ENCODE results near the gene RIC1. TPM values are rescaled to one million over a fixed set of nuclear protein-coding genes. Genes with fewer than 3 reads are reported as not detected.
"Not testable (repeated sequence)": the region's sequence is repeated elsewhere in the genome, so short reads cannot be mapped to it uniquely, and the experiment has no call there.

RIC1 gene, protein sequence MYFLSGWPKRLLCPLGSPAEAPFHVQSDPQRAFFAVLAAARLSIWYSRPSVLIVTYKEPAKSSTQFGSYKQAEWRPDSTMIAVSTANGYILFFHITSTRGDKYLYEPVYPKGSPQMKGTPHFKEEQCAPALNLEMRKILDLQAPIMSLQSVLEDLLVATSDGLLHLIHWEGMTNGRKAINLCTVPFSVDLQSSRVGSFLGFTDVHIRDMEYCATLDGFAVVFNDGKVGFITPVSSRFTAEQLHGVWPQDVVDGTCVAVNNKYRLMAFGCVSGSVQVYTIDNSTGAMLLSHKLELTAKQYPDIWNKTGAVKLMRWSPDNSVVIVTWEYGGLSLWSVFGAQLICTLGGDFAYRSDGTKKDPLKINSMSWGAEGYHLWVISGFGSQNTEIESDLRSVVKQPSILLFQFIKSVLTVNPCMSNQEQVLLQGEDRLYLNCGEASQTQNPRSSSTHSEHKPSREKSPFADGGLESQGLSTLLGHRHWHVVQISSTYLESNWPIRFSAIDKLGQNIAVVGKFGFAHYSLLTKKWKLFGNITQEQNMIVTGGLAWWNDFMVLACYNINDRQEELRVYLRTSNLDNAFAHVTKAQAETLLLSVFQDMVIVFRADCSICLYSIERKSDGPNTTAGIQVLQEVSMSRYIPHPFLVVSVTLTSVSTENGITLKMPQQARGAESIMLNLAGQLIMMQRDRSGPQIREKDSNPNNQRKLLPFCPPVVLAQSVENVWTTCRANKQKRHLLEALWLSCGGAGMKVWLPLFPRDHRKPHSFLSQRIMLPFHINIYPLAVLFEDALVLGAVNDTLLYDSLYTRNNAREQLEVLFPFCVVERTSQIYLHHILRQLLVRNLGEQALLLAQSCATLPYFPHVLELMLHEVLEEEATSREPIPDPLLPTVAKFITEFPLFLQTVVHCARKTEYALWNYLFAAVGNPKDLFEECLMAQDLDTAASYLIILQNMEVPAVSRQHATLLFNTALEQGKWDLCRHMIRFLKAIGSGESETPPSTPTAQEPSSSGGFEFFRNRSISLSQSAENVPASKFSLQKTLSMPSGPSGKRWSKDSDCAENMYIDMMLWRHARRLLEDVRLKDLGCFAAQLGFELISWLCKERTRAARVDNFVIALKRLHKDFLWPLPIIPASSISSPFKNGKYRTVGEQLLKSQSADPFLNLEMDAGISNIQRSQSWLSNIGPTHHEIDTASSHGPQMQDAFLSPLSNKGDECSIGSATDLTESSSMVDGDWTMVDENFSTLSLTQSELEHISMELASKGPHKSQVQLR (N-terminal part only)
- 37.7 TPM for polyA plus RNA-seq (ENCODE audit: insufficient read length)
- long read RNA-seq, donor 1, partial matches to known transcripts, result 0 of 1 reads
- long read RNA-seq, donor 1, other reads (novel, unspliced or antisense), result 0 of 1 reads
- long read RNA-seq, donor 2, result 0 reads
- long read RNA-seq, donor 3, partial matches to known transcripts, result 0 of 1 reads
- long read RNA-seq, donor 3, other reads (novel, unspliced or antisense), result 0 of 1 reads
- long read RNA-seq, donor 4, result 0 reads
- long read RNA-seq, donor 5, partial matches to known transcripts, result 0 of 5 reads
- long read RNA-seq, donor 5, other reads (novel, unspliced or antisense), result 5 of 5 reads
- long read RNA-seq, donor 6, full-length matches to known transcripts, result 2 of 2 reads
- long read RNA-seq, donor 6, partial matches to known transcripts, result 0 of 2 reads
- long read RNA-seq, donor 6, other reads (novel, unspliced or antisense), result 0 of 2 reads
- long read RNA-seq, donor 7, partial matches to known transcripts, result 0 of 1 reads
- long read RNA-seq, donor 7, other reads (novel, unspliced or antisense), result 0 of 1 reads
- long read RNA-seq, donor 8, result 0 reads

DNA sequence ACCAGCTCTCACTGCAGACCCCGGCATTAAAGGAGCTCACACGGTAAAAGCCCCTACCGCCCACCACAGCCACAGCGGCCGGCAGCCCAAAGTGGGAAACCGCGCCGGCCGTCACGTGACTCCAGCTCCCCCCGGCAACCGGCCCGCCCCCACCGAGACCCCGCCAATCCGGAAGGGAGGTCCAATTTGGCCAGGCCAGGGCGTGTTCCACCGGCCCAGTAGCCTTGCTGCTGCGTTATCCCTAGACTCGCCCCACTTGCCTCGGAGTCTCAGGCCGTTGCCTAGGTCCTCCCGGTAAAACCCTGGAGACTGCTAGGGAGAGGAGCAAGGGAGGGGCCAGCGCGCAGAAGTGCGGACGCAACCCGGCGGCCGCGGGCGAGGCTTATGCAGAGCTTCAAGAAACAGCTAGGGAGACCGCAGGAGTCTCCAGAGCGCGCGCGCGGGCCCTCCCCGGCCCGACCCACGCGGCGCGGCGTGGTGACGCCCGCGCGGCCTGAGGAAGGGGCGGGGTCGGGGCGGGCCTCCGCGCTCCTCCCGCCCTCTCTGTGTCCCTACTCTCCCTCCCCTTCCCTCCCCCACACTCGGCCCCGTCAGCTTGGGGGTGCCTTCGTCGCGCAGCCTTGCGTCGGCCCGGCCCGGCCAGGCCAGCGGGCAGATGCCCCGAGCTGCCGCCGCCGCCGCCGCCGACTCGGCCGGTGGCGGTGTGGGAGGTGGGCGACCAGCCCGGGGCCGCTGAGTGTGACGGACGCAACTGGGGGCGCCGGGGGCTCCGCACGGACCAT, at the start of gene RIC1:
TSS of gene RIC1 (plus strand) at position 578 of the 782 bp plus-strand sequence. CDS start at position 781, 203 bp downstream.
- peak; percentile 90 for DNase-seq

DNA sequence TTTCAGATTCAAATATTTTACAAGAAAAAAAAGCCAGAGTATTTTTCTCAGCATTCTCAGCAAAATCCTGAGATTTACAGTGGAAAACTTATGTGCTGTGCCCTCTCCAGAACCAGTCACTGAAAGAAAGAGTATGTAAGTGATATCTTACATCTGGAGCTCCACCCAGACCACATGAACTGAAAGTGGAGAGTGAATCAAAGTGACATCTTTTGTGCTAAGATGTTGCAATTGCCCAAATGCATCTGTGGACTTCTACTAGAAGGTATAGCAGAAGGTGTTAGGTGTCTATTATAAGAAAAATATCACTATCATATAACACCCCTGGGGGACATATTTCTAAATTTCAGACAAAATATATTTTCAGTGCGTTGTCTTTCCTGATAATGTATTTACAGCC, 49.0 kb upstream of the RIC1 start:
- no peak for DNase-seq

DNA sequence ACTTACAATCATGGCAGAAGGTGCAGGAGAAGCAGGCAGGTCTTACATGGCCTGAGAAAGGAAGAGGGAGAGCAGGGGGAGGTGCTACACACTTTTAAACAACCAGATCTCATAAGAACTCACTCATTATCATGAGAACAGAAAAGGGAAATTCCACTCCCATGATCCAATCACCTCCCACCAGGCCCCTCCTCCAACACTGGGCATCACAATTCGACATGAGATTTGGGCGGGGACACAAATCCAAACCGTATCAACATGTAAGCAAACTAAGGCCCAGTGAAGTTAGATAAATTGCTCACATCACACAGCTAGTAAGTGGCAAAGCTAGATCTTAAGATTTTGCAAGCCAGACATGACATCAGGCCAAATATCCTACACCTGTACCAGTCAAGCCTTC, 48.3 kb upstream of the RIC1 start:
- DNase-seq, result no peak

DNA sequence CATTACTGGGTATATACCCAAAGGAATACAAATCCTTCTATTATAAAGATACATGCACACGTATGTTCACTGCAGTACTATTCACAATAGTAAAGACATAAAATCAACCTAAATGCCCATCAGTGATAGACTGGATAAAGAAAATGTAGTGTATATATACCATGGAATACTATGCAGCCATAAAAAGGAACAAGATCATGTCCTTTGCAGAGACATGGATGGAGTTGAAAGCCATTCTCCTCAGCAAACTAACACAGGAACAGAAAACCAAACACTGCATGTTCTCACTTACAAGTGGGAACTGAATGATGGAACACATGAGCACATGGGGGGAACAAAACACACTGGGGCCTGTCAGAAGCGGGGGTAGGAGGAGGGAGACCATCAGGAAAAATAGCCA, 47.2 kb upstream of the RIC1 start:
- DNase-seq, result not testable (repeated sequence)

DNA sequence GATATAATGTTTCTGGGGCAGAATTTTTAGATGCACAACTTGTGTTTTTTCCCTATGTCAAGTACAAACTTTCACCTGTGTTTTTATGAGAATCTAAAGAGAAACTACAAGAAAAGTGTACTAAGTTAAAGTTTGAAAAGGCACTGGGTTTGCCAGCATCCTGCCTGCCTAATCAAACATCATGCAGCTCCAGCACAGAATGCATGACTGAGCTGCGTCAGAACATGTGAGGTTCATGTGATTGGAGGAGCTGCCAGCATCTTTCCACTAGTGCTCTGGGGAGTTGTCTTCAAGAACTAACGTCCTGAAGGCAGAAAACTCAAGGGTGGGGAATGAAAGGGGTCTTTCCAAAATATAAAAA, 46.1 kb upstream of the RIC1 start:
- no peak for DNase-seq

DNA sequence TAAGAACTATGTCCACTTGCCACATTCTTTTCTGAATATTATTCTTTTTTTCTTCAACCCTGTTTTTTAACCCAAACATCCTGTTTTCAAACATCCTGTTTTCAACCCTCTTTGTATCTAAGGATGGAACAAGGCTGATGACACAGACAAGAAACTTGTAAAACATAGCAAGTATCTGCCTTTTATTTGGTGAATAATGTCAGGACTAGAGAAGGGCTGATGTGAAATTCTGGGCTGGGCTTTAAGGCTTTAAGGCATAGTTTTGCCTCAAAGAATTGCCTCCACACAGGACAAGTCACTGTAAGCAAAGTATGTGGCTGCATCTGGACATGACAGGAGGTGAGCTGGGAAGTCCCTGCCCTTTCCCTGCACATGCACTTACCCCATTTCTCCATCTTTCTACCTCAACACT, 42.5 kb upstream of the RIC1 start:
- no peak for DNase-seq

DNA sequence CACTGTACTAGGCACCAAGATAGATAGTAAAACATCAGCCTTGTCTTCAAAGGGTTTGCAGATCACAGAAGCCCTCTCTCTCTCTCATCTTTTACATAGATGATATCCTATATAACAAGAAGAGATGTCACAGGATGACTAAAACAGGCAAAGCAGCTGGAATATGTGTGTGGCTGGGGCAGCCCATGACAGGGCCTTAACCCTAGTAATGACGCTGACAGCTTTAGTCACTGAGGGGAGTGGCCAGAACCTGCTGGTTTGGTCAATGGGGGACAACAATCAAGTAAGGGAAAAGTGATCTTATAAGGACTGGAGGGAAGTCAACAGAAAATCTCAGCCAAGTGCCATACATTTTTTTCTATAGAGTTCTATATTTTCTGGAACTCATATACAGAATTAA, 41.9 kb upstream of the RIC1 start:
- DNase-seq, result no peak

DNA sequence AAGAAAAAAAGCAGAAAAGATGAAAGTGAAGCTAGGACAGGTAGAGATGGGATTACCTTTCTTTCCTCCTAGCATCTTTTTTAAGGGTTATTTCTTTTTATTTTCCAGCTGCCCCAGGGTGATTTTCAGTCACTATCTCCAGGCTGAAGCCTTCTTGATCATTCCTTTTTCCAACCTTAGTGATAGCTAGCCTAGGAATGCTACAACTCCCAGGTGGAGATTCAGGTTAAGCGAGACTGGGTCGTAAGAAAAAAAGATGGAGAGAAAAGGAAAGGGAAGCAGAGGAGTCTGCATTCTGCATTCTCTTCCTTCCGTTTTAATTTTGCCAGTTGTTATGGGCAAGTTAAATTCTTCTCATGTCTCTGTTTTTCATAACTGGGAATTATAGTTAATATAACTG, 36.7 kb upstream of the RIC1 start:
- DNase-seq, result no peak

DNA sequence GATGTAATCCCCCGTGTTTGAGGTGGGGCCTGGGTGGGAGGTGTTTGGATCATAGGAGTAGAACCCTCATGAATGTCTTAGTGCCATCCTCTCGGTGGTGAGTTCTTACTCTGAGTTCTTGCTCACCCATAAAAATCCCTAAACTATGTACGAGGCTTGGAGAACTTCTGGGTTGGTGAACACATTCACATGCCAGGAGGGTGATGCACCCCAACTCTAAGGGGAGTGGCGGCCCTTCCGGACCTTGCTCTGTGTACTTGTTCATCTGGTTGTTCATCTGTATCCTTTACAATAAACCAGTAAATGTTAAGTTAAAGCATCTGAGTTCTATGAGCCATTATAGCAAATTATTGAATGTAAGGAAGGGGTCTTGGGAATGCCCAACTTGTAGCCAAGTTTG, 36.0 kb upstream of the RIC1 start:
- no peak for DNase-seq

DNA sequence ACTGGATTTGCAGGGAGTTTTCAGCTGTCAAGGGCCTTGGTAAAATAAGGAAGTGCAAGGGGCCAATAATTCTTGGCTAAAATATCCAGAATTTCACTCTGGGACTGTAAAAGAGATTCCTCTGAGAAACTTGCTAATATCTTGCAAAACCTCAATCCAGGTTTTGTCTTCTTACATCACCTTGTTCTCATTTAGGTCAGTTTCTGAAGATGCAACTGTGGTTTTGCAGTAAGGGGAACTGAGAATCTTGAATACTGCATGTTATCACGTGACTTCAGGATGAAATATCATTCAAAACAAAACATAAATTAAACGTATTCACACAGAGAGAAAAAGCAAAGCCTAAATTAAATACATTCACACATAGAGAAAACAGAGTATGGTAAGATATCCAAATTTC, 35.0 kb upstream of the RIC1 start:
- no peak for DNase-seq

DNA sequence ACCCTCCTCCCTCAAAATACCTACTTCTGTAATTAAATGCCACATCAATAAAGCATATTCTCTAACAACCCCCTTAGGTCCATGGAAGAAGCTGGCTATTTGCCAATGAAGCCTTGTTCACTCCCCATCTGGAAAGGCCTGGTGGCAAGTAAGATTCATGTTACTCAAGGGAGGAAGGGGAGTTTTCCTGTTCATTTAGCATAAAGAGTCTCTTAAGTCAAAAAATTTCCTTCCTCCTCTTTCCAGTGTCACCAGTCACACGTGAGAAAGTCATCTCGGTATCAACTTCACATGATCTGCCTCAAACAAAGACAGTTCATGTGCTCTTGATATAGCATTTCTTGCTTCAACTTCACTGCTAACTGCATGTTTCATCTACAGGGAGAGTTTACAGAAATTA, 32.7 kb upstream of the RIC1 start:
- DNase-seq, result peak; percentile 50

DNA sequence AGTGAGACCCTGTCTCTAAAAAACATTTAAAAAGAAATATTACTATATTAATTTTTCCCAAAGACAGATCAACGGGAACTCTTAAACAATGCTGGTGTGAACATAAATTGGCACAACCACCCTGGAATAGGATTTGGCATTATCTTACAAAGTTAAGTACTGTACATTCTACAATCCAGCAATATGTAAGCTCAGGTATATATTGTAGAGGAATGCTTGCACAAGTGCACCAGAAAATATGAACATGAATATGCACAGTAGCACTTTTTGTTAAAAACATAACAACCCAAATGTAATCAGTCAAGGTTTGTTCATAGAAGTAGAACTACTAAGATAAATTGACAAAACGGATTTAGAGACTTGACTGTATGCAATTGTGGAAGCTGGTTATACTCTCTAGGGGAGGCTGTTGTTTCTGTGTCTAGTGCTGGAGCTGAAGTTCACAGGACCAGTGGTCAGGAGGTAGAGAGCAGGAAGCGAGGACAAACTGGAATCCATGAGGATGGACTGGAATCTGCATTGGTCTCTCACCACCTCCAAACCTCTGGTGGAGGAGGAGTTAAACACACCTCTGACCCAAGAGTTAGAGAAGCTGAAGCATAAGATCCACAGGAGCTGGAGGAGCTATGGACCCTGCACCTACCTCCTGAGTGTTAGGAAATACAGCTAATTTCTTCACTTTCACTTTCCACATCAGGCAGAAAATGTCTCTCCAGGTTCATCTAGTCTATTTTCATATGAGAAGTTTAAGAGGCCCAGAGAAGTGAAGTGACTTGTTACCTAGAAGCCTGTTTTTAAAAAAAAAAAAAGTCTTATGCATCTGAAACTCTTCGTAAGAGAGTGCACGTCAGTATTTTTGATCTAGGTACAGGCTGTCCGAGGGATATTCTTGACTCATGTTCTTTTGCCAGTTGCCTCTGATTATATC, 20.3 kb upstream of the RIC1 start:
- DNase-seq, result no peak

DNA sequence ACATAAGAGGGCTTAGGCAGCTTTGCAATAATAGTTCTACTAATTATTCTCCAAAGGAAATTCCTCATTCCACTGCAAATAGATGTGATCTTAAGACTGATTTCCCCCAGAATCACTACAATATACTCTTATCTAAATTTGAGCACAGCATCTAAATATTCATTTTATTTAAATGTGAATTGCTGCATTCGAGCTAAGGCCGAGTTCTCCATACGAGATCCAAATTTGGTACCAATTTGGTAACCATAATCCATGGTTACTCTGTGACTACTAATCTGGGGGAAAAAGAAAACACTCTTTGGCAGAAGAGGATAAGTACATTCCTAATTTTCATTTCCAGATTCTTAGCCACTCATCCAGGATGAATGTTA, 19.7 kb upstream of the RIC1 start:
- no peak for DNase-seq

DNA sequence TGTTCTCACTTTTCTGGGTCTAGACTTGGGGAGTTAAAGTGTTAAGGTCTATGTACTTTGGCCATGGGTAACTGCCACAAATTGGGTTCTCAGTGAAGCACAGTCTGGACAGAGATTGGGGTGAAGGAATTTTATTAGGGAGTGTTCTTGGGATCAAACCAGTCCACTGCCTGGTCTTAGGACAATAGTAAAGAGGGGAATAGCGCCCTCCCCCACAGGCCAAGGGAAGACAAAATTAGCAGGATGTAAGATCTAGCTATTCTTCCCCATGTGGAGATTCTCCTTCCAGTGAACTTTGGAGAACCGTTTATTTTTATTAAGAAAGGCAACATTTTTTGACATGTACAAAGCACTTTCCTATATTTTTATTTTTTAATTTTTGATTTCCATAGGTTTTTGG, 18.4 kb upstream of the RIC1 start:
- no peak for DNase-seq

DNA sequence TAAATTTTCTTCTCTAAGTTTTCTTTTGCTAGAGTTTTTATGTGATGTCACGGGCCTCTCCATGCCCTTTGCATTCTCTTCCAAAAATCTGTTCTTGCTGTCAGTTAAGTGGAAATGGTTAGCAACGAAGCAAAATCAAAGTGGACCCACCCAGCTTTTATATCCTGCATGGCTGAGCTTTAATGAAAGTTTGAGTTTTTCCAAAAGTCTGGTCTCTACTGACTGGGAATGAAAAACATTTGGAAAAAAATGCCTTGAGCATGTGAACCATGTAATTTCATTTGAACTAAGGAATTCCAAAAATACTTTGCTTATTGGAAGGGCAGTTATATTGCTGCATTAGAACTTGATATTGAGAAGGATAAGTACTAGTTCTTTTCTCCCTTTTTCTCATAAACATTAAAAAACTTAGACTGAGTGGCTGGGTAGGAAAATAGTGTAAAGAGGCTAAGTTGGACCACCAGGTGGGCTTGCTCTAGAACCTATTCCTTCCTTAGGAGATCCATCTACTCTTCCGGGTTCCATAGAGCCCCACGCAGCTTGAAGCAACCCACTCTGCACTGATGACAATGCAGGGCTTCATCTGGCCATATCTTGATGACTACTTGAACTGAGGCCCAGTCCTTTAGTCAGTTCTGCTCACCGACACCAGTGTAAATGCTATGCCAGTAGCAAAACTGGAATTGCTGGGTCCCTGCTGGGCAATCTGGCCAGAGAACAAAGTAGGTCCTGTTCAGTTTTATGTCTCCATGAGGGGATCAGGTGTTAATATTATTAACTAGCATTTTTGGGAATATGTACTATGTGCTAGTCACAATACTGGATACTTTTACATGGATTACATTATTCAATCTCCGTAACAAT, 17.4 kb upstream of the RIC1 start:
- DNase-seq, result no peak

DNA sequence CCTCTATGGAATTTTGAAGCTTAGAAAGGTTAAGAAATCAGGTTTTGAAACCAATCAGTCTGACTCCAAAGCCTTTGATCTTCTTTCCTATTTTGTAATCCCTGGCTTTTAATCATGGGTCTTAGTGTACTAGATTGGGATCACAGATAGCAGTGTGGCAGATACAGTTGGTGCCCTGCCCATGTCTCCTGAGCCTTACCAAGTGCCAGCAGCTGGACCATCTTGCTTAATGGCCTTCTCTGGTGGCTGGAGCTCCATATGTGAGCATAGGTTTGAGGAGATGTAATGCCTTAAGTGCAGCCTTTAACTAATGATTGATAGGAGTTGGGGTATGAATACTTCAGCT, 16.7 kb upstream of the RIC1 start:
- DNase-seq, result no peak

DNA sequence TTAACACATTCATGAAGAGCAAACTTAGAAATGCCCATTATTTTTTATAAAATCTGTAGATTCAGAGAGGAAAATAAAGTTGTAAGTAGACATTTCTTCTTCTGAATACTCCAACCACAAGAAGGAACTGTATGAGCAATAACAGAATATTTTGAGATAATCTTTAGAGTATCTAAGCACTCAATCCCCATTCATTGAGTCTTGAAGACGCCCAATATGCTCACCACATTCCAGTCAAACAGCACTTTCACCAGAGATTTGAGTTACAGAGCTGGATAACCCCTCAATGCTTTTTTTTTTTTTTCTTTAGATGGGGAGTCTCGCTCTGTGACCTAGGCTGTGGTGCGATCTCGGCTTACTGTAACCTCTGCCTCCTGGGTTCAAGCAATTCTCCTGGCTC, 14.7 kb upstream of the RIC1 start:
- no peak for DNase-seq

DNA sequence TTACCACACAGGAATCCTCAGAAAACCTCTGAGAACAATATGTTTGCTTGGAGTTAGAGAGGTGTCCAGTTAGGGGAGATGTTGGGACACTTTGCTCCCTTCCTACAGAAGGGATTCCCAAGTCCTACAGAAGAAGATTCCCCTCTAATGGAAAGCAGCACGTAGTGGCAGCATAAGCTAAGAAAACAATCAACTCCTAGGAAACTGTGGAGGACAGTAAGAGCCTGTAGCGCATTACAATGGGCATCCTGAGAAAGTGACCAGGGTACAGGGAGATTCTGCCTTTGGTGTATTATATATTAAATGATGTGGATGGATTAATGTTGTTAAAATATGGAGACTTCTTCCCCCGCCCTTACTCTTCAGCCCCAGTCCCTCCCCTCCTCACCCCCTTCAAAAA, 13.9 kb upstream of the RIC1 start:
- DNase-seq, result no peak

DNA sequence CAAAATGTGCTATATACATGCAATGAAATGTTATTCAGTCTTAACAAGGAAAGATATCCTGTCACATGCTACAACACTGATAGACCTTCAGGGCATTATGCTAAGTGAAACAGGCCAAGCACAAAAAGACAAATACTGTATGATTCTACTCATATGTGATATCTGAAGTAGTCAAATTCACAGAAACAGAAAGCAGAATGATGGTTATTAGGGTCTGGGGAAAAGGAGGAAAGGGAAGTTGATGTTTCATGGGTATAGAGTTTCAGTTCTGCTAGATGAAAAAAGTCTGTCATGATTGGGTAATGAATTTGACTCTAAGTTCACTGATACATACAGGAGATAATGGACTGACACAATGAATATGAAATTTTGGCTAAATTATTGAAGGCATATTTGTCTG, 11.2 kb upstream of the RIC1 start:
- DNase-seq, result no peak
